HCT116 (cell line): Measurements from ENCODE around the gene GPR63. TPM values are rescaled to one million over a fixed set of nuclear protein-coding genes. Genes with fewer than 3 reads are reported as not detected.

ENCODE experiments used
- ATAC-seq: fragments of 200-7000 bp; cut with Tn5 transposase; 2 replicates; pipeline ENCODE4 v1.9.1; 2020; ENCODE audit warnings: mild to moderate bottlenecking, moderate library complexity
- BruUV-seq: library from RNA; stranded (reverse); fragments of 400-500 nt; replicated peaks from 2 replicates; lab custom pipeline; 2021; lab: Mats Ljungman, UMichigan
- CTCF ChIA-PET: fragments of 300-600 bp; sonication (Branson Sonifier 250); formaldehyde crosslinking; loops from one replicate; lab custom pipeline; 2021; ENCODE audit warnings: antibody characterized with exemption; lab: Charles Lee
- POLR2A ChIA-PET: fragments of 300-600, 350-600 bp; sonication (Branson Sonifier 250); formaldehyde crosslinking; loops from one replicate; lab custom pipeline; 2021; ENCODE audit warnings: antibody characterized with exemption; lab: Charles Lee
- RAD21 ChIA-PET, 2 experiments: fragments of 300-600 bp; sonication (Branson Sonifier 250); formaldehyde crosslinking; loops; one replicate each; lab custom pipeline; 2023; ENCODE audit warnings: low total read pairs in 2 of 2; ENCODE audit not compliant: uncharacterized antibody in 2 of 2, unreplicated experiment in 2 of 2, low non-redundant PET in 1 of 2; lab: Charles Lee
- DNase-seq: peaks from one replicate; pipeline ENCODE4 v3.0.0-alpha.2; 2010; ENCODE audit warnings: low read depth, low spot score
- H2AFZ ChIP-seq: fragments of 200-600 bp; shearing (Covaris generic), sonication (generic); 2 replicates; pipeline ENCODE4 v1.6.1; 2017; ENCODE audit warnings: low read depth, mixed run types, mixed read lengths, antibody characterized with exemption, low read length; ENCODE audit not compliant: poor library complexity, severe bottlenecking
- H3K27ac ChIP-seq: 2 replicates; pipeline ENCODE4 v1.5.1; 2012; ENCODE audit warnings: low read depth, low read length
- H3K27me3 ChIP-seq: fragments of 200-600 bp; sonication (generic); 2 replicates; pipeline ENCODE4 v1.6.1; 2016; ENCODE audit warnings: mixed run types, low read length, mixed read lengths; ENCODE audit not compliant: insufficient read depth
- H3K36me3 ChIP-seq, 2 experiments: fragments of 200-500 bp in 1 of 2; fragments of 200-600 bp in 1 of 2; sonication (Bioruptor generic) in 1 of 2; sonication (generic) in 1 of 2; 2 replicates each; pipeline versions ENCODE4 v1.5.1 to v1.6.1; 2014 to 2016; ENCODE audit warnings: low read length in 2 of 2, inconsistent platforms in 1 of 2, mixed read lengths in 1 of 2, mixed run types in 1 of 2; ENCODE audit not compliant: insufficient read depth in 2 of 2, control insufficient read depth in 1 of 2
- H3K4me1 ChIP-seq, 2 experiments: fragments of 200-600 bp in 1 of 2; sonication (generic) in 1 of 2; 2 replicates each; pipeline versions ENCODE4 v1.5.1 to v1.6.1; 2012 to 2017; ENCODE audit warnings: low read length in 2 of 2, inconsistent platforms in 1 of 2, mild to moderate bottlenecking in 1 of 2, mixed read lengths in 1 of 2, mixed run types in 1 of 2, moderate library complexity in 1 of 2; ENCODE audit not compliant: insufficient read depth in 2 of 2, control insufficient read depth in 1 of 2
- H3K4me2 ChIP-seq: fragments of 200-600 bp; sonication (generic); 2 replicates; pipeline ENCODE4 v1.6.1; 2017; ENCODE audit warnings: mixed run types, low read length, mixed read lengths
- H3K4me3 ChIP-seq, 2 experiments: fragments of 200-600 bp in 1 of 2; sonication (generic) in 1 of 2; replicated peaks in 1 of 2; 2 replicates each; pipeline ENCODE4 v1.5.1; 2011 to 2016; ENCODE audit warnings: low read length in 2 of 2, control low read depth in 1 of 2, low read depth in 1 of 2, mild to moderate bottlenecking in 1 of 2, mixed read lengths in 1 of 2, mixed run types in 1 of 2
- H3K79me2 ChIP-seq: fragments of 200-600 bp; sonication (generic); 2 replicates; pipeline ENCODE4 v1.6.1; 2017; ENCODE audit warnings: mild to moderate bottlenecking, mixed run types, low read length, moderate library complexity, mixed read lengths; ENCODE audit not compliant: insufficient read depth
- H3K9ac ChIP-seq: fragments of 200-600 bp; sonication (generic); 2 replicates; pipeline ENCODE4 v1.6.1; 2016; ENCODE audit warnings: low read length, mixed read lengths
- H3K9me2 ChIP-seq: fragments of 200-600 bp; sonication (generic), shearing (Covaris generic); 2 replicates; pipeline ENCODE4 v1.6.1; 2017; ENCODE audit warnings: mixed run types, mild to moderate bottlenecking, moderate library complexity; ENCODE audit not compliant: insufficient read depth
- H3K9me3 ChIP-seq, 2 experiments: fragments of 200-500 bp in 1 of 2; fragments of 200-600 bp in 1 of 2; sonication (Bioruptor generic) in 1 of 2; sonication (generic) in 1 of 2; 2 replicates each; pipeline ENCODE4 v1.6.1; 2014 to 2017; ENCODE audit warnings: low read length in 2 of 2, mixed read lengths in 2 of 2, inconsistent platforms in 1 of 2, low read depth in 1 of 2, mild to moderate bottlenecking in 1 of 2, mixed run types in 1 of 2, moderate library complexity in 1 of 2; ENCODE audit not compliant: control insufficient read depth in 1 of 2, insufficient read depth in 1 of 2
- H4K20me1 ChIP-seq: fragments of 200-600 bp; sonication (generic), shearing (Covaris generic); 2 replicates; pipeline ENCODE4 v1.6.1; 2017; ENCODE audit warnings: mixed run types, mild to moderate bottlenecking, moderate library complexity; ENCODE audit not compliant: insufficient read depth
- CBX3 ChIP-seq: IDR thresholded peaks from 2 replicates; pipeline ENCODE4 v1.6.1; 2012; ENCODE audit warnings: low read depth
- CEBPB ChIP-seq: IDR thresholded peaks from 2 replicates; pipeline ENCODE4 v1.6.1; 2012; ENCODE audit warnings: low read depth
- CTCF ChIP-seq, 3 experiments: fragments of 200-600 bp in 1 of 3; sonication (generic) in 1 of 3; IDR thresholded peaks in 2 of 3; conservative IDR thresholded peaks in 1 of 3; 2 replicates each; pipeline ENCODE4 v1.5.1; 2012 to 2017; ENCODE audit warnings: low read depth in 2 of 3, low read length in 2 of 3, antibody characterized with exemption in 1 of 3, borderline replicate concordance in 1 of 3, control low read depth in 1 of 3, mild to moderate bottlenecking in 1 of 3, mixed read lengths in 1 of 3, mixed run types in 1 of 3, moderate library complexity in 1 of 3; ENCODE audit not compliant: insufficient read depth in 1 of 3
- EGR1 ChIP-seq: IDR thresholded peaks from 2 replicates; pipeline ENCODE4 v1.6.1; 2012; ENCODE audit warnings: low read depth
- EZH2 ChIP-seq: fragments of 200-600 bp; sonication (generic); IDR thresholded peaks from 2 replicates; pipeline ENCODE4 v1.6.1; 2017; ENCODE audit warnings: antibody characterized with exemption, mixed run types
- MAX ChIP-seq: IDR thresholded peaks from 2 replicates; pipeline ENCODE4 v1.6.1; 2012
- POLR2A ChIP-seq: IDR thresholded peaks from 2 replicates; pipeline ENCODE4 v1.7.0; 2011; ENCODE audit warnings: borderline replicate concordance; ENCODE audit not compliant: insufficient read depth, insufficient read length; ENCODE audit errors: extremely low read depth
- REST ChIP-seq: IDR thresholded peaks from 2 replicates; pipeline ENCODE4 v1.6.1; 2012; ENCODE audit warnings: low read depth
- SIN3A ChIP-seq: IDR thresholded peaks from 2 replicates; pipeline ENCODE4 v1.6.1; 2012; ENCODE audit warnings: low read depth
- SRF ChIP-seq: IDR thresholded peaks from 2 replicates; pipeline ENCODE4 v1.6.1; 2012; ENCODE audit warnings: low read depth
- YY1 ChIP-seq: IDR thresholded peaks from 2 replicates; pipeline ENCODE4 v1.6.1; 2011; ENCODE audit warnings: low read length, low read depth, moderate library complexity, mild to moderate bottlenecking; ENCODE audit not compliant: insufficient replicate concordance; ENCODE audit errors: extremely low read depth
- intact Hi-C: fragments of 100-400 bp; cut with micrococcal nuclease; formaldehyde crosslinking; loops from 2 replicates; pipeline ENCODE4 v1.10.0; 2022
- total RNA-seq: library from RNA; stranded (reverse); gene quantifications from one replicate; pipeline ENCODE4 v1.2.1, GENCODE V29; 2021; ENCODE audit not compliant: unreplicated experiment

The GPR63 gene
- total RNA-seq, 1 experiment from 2014 or later = 3.5 TPM

DNA sequence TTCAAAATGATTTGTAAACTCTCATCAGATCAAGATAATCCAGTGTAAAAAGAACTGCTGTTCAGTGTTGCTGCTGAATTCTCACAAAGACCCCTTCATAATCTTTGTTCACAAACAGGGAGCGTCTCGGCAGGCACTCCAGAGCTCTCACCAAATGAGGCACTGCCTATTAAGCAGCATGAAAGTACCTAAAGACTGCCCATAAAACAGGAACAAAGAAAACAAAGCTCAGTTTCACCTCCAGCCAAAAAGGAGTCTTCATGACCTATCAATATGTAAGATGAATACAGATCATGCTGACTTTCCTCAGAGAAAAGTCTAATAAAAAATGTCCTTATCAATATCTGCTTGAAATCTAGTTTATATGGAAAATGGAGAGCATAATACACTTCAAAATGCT, 41.8 kb downstream of the GPR63 start (continued):
- TF ChIP-seq EZH2 = no peak

- ATAC-seq (no peak), DNase-seq (no peak)
- 0 out of 4 replicates have a peak, but pooled peaks cover 0 to 5% of the 10 kb centered on the region in 2 experiments for H3K36me3 ChIP-seq
- H3K27me3 ChIP-seq = no peaks in the 10 kb centered on the region
- ChIA-PET RAD21 (no interaction called here), POLR2A (no interaction called here), CTCF (no interaction called here)
- no peak for TF ChIP-seq EGR1
- no peak for TF ChIP-seq REST
- no peak for TF ChIP-seq SRF
- no peak for TF ChIP-seq YY1
- no peak for TF ChIP-seq POLR2A
- TF ChIP-seq EZH2 = no peak
- no peak for TF ChIP-seq CBX3
- no peak for TF ChIP-seq CEBPB
- no peak for TF ChIP-seq SIN3A
- no peak for TF ChIP-seq CTCF (IDR thresholded peaks at IDR 0.05 in 2 of 3, conservative IDR thresholded peaks at IDR 0.05 in 1 of 3; ENCODE audit: borderline replicate concordance in 1 of 3, insufficient read depth in 1 of 3, low read depth in 2 of 3, low read length in 2 of 3)
- TF ChIP-seq MAX = no peak
- H3K27ac ChIP-seq = no peak overlapping the region
- no peaks in the 10 kb centered on the region for H3K79me2 ChIP-seq
- H3K9ac ChIP-seq = no peak overlapping the region
- no peak overlapping the region for H2AFZ ChIP-seq
- BruUV-seq = no TSS peak
- no peaks in the 10 kb centered on the region for H3K9me3 ChIP-seq
- H3K9me2 ChIP-seq = no peaks in the 10 kb centered on the region
- no peak overlapping the region for H3K4me3 ChIP-seq
- H4K20me1 ChIP-seq = no peaks in the 10 kb centered on the region
- no peaks in the 10 kb centered on the region for H3K4me1 ChIP-seq
- intact Hi-C loops = no loop called here
- no peak overlapping the region for H3K4me2 ChIP-seq
Observed at GRCh38 chr6:96794980-96795379, 42.3 kb downstream of the GPR63 start.
